HG03025 (cell line): Measurements from ENCODE around the gene KIF15.
"Not testable (repeated sequence)": the region's sequence is repeated elsewhere in the genome, so short reads cannot be mapped to it uniquely, and the experiment has no call there.

Experiments
- ATAC-seq: cut with Tn5 transposase; IDR thresholded peaks from one replicate; pipeline ENCODE4 v1.9.1; 2021; ENCODE audit warnings: mild to moderate bottlenecking, moderate library complexity; ENCODE audit not compliant: unreplicated experiment, low FRiP score

Gene KIF15

GRCh38 chr3:44761424-44762169 lies at the start of gene KIF15, which contains the start of gene KIAA1143:
Gene KIF15 (plus strand): TSS chr3:44761794. CDS start chr3:44761866, 72 bp downstream.
Gene KIAA1143 (minus strand): TSS chr3:44761619. CDS start chr3:44761602, 17 bp downstream.
- ATAC-seq, result peak; percentile 80

GRCh38 chr3:44712455-44713075 lies 49.0 kb upstream of the KIF15 start, which contains the start of gene ZNF502:
Gene ZNF502 (plus strand): TSS chr3:44712660. CDS start chr3:44720262, 7,602 bp downstream.
- ATAC-seq, result no peak

GRCh38 chr3:44721231-44722102 lies 40.1 kb upstream of the KIF15 start:
- ATAC-seq, result no peak

GRCh38 chr3:44722103-44722401 lies 39.5 kb upstream of the KIF15 start:
- no peak for ATAC-seq

- ATAC-seq, result peak; percentile 75
Measured at GRCh38 chr3:44729384-44729910, 32.1 kb upstream of the KIF15 start, which contains the start of gene ZNF501. Gene ZNF501 (plus strand): TSS chr3:44729635. CDS start chr3:44734422, 4,787 bp downstream.

- ATAC-seq, result no peak
Measured at GRCh38 chr3:44734646-44735168, 26.9 kb upstream of the KIF15 start.

- no peak for ATAC-seq
Measured at GRCh38 chr3:44761101-44761423, 532 bp upstream of the KIF15 start.

GRCh38 chr3:44762170-44762677 lies 630 bp downstream of the KIF15 start:
- ATAC-seq, result no peak

- ATAC-seq, result no peak
Measured at GRCh38 chr3:44762690-44763089, 1.1 kb downstream of the KIF15 start.

GRCh38 chr3:44764248-44764647 lies 2.7 kb downstream of the KIF15 start:
- ATAC-seq, result no peak

- ATAC-seq, result no peak
Measured at GRCh38 chr3:44771424-44772098, 10.0 kb downstream of the KIF15 start.

GRCh38 chr3:44772099-44772442 lies 10.5 kb downstream of the KIF15 start:
- ATAC-seq, result no peak

- no peak for ATAC-seq
Measured at GRCh38 chr3:44782891-44783290, 21.3 kb downstream of the KIF15 start.

- ATAC-seq, result no peak
Measured at GRCh38 chr3:44795197-44795596, 33.6 kb downstream of the KIF15 start.

GRCh38 chr3:44802011-44802410 lies 40.4 kb downstream of the KIF15 start:
- no peak for ATAC-seq

GRCh38 chr3:44803298-44803697 lies 41.7 kb downstream of the KIF15 start:
- no peak for ATAC-seq

GRCh38 chr3:44805960-44806359 lies 44.4 kb downstream of the KIF15 start:
- ATAC-seq, result no peak

GRCh38 chr3:44814751-44815150 lies 53.2 kb downstream of the KIF15 start:
- no peak for ATAC-seq

GRCh38 chr3:44816334-44816733 lies 54.7 kb downstream of the KIF15 start:
- not testable (repeated sequence) for ATAC-seq

- ATAC-seq, result not testable (repeated sequence)
Measured at GRCh38 chr3:44821206-44821605, 59.6 kb downstream of the KIF15 start.
